A673 (cell line): ENCODE results near the gene FAM98B. TPM values are rescaled to one million over a fixed set of nuclear protein-coding genes. Genes with fewer than 3 reads are reported as not detected.

Experiments used
- BruUV-seq: library from RNA; stranded (reverse); fragments of 400-500 nt; replicated peaks from 2 replicates; lab custom pipeline; 2021; lab: Mats Ljungman, UMichigan
- CTCF ChIA-PET: fragments of 300-600 bp; sonication (Branson Sonifier 250); formaldehyde crosslinking; loops from one replicate; lab custom pipeline; 2022; ENCODE audit warnings: antibody characterized with exemption; lab: Charles Lee
- POLR2A ChIA-PET: fragments of 300-600 bp; sonication (Branson Sonifier 250); formaldehyde crosslinking; loops from one replicate; lab custom pipeline; 2022; ENCODE audit warnings: antibody characterized with exemption; ENCODE audit not compliant: low non-redundant PET; lab: Charles Lee
- DNase-seq: peaks from one replicate; pipeline ENCODE4 v3.0.0-alpha.2; 2015; ENCODE audit warnings: low spot score
- H3K27ac ChIP-seq: fragments of 200-600 bp; sonication (generic); 2 replicates; pipeline ENCODE4 v1.5.1; 2016; ENCODE audit warnings: mixed run types, low read depth, mild to moderate bottlenecking, mixed read lengths, antibody characterized with exemption, low read length; ENCODE audit not compliant: poor library complexity, severe bottlenecking
- H3K27me3 ChIP-seq: fragments of 200-600 bp; sonication (generic); replicated peaks from 2 replicates; pipeline ENCODE4 v1.6.1; 2017; ENCODE audit warnings: mixed run types, low read depth, mild to moderate bottlenecking, mixed read lengths, antibody characterized with exemption, low read length; ENCODE audit not compliant: insufficient read depth, poor library complexity
- H3K36me3 ChIP-seq: fragments of 200-600 bp; sonication (generic); 2 replicates; pipeline ENCODE4 v1.6.1; 2016; ENCODE audit warnings: mixed run types, mild to moderate bottlenecking, mixed read lengths, antibody characterized with exemption, low read length; ENCODE audit not compliant: insufficient read depth, poor library complexity, severe bottlenecking
- H3K4me1 ChIP-seq: fragments of 200-600 bp; sonication (generic); 2 replicates; pipeline ENCODE4 v1.6.1; 2017; ENCODE audit warnings: mixed run types, mild to moderate bottlenecking, mixed read lengths, antibody characterized with exemption, low read length; ENCODE audit not compliant: insufficient read depth, poor library complexity, severe bottlenecking
- H3K4me3 ChIP-seq: fragments of 200-600 bp; sonication (generic); 2 replicates; pipeline ENCODE4 v1.5.1; 2016; ENCODE audit warnings: low read depth, mixed run types, mild to moderate bottlenecking, mixed read lengths, low read length; ENCODE audit not compliant: poor library complexity, severe bottlenecking
- H3K9me3 ChIP-seq: fragments of 200-600 bp; sonication (generic); 2 replicates; pipeline ENCODE4 v1.6.1; 2016; ENCODE audit warnings: mixed run types, low read depth, mild to moderate bottlenecking, mixed read lengths, antibody characterized with exemption, low read length; ENCODE audit not compliant: poor library complexity, severe bottlenecking
- EZH2 ChIP-seq: fragments of 200-600 bp; sonication (generic); IDR thresholded peaks from 2 replicates; pipeline ENCODE4 v1.6.1; 2017; ENCODE audit warnings: borderline replicate concordance, low read depth, mild to moderate bottlenecking, mixed read lengths, antibody characterized with exemption, low read length; ENCODE audit not compliant: poor library complexity, severe bottlenecking
- intact Hi-C: fragments of 100-400 bp; cut with micrococcal nuclease; formaldehyde crosslinking; loops from one replicate; pipeline ENCODE4 v1.10.0; 2022; ENCODE audit not compliant: unreplicated experiment
- total RNA-seq: library from RNA; stranded (reverse); gene quantifications from 2 replicates; pipeline ENCODE4 v1.2.3, GENCODE V29; 2021
- TF ChIP-seq, protein P1 (sequence below): fragments of 300-800, 200-600 bp; sonication (generic); conservative IDR thresholded peaks from 2 replicates; pipeline ENCODE4 v1.5.1; 2017; ENCODE audit warnings: low read depth, mild to moderate bottlenecking, antibody characterized with exemption, low read length, moderate library complexity, mixed read lengths

FAM98B gene
- total RNA-seq, 1 experiment from 2014 or later: 45.0 TPM

DNA sequence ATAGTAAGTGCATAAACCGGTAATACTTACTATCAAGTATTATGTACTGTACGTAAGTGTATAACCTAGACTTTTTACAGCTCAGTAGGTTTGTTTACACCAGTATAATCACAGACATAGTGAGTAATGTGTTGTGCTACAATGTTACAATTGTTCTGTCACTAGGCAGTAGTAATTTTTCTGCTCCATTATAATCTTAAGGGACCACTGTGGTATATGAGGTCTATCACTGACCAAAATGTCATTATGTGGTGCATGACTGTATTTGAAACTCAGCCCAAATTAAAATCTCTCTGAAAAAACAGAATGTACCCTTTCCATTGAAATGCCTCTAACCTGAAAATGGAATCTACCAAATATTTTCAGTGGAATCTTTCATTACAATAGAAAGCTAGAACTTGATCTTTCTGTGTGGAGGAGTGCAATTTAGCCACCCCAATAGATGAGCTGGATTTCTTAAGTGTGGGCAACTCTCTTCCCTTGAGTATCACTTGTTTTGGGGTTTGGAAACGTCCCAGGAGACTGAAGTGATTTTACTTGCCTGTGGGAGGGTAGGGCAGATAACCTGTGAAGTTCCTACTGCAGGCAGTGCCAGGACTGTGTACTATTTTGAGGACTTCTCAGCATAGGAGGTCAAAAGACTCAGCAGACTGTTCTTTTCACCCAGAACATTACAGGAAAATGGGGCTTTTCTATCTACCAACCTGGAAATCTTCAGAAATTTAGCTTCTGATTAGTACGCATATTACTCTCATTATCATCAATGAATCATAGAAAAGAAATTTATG, 50.9 kb downstream of the FAM98B start:
- Histone ChIP-seq H3K27ac (no peak overlapping the region), H3K36me3 (no peaks in the 10 kb centered on the region), H3K4me1 (no peaks in the 10 kb centered on the region), H3K27me3 (no peaks in the 10 kb centered on the region), H3K4me3 (no peak overlapping the region), H3K9me3 (no peaks in the 10 kb centered on the region)
- ChIA-PET POLR2A (no interaction called here), CTCF (no interaction called here)
- no peak for TF ChIP-seq EZH2
- TF ChIP-seq, protein P1, sequence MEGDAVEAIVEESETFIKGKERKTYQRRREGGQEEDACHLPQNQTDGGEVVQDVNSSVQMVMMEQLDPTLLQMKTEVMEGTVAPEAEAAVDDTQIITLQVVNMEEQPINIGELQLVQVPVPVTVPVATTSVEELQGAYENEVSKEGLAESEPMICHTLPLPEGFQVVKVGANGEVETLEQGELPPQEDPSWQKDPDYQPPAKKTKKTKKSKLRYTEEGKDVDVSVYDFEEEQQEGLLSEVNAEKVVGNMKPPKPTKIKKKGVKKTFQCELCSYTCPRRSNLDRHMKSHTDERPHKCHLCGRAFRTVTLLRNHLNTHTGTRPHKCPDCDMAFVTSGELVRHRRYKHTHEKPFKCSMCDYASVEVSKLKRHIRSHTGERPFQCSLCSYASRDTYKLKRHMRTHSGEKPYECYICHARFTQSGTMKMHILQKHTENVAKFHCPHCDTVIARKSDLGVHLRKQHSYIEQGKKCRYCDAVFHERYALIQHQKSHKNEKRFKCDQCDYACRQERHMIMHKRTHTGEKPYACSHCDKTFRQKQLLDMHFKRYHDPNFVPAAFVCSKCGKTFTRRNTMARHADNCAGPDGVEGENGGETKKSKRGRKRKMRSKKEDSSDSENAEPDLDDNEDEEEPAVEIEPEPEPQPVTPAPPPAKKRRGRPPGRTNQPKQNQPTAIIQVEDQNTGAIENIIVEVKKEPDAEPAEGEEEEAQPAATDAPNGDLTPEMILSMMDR: no peak
- no TSS peak for BruUV-seq
- intact Hi-C loops: no loop called here
- no peak for DNase-seq

- POLR2A ChIA-PET: no interaction called here
Observed at GRCh38 chr15:38506997-38507396, 53.1 kb downstream of the FAM98B start.

DNA sequence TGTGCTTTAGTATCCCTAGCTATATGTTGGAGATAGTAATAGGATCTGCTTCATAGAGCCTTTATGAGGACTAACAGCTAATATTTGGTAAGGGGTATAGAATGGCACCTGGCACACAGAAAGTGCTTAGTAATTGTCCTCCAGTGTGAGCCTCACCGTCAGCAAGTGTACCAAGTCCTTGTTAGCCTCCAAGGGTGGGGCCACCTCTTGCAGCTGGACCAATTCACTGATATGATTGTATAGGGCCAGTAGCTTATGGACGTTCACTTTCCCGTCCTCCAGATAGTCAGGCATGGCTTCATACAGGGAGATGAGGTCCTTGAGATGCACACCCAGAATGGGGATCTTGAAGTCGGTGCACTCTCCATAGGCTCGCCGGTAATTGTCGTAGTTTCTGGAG, 53.6 kb downstream of the FAM98B start:
- Histone ChIP-seq H3K27me3 (no peaks in the 10 kb centered on the region), H3K9me3 (no peaks in the 10 kb centered on the region), H3K36me3 (no peaks in the 10 kb centered on the region), H3K4me1 (no peaks in the 10 kb centered on the region), H3K27ac (no peak overlapping the region), H3K4me3 (no peak overlapping the region)
- intact Hi-C loops: no loop called here
- no peak for TF ChIP-seq EZH2
- TF ChIP-seq, protein P1: no peak
- BruUV-seq: no TSS peak
- CTCF ChIA-PET: no interaction called here
- POLR2A ChIA-PET: no interaction called here
- no peak for DNase-seq

More at GRCh38 chr15:38506997-38507396, 53.1 kb downstream of the FAM98B start:
- no peak for DNase-seq
- TF ChIP-seq EZH2: no peak
- TF ChIP-seq, protein P1: no peak
- Histone ChIP-seq H3K4me1 (no peaks in the 10 kb centered on the region), H3K9me3 (no peaks in the 10 kb centered on the region), H3K27ac (no peak overlapping the region), H3K27me3 (no peaks in the 10 kb centered on the region), H3K4me3 (no peak overlapping the region), H3K36me3 (no peaks in the 10 kb centered on the region)
- CTCF ChIA-PET: no interaction called here
- intact Hi-C loops: no loop called here
- BruUV-seq: no TSS peak
